SK-N-MC (cell line): ENCODE results near the gene SAMMSON.

Experiments used
- EZH2 ChIP-seq: fragments of 200-600 bp; sonication (generic); IDR thresholded peaks from one replicate; pipeline ENCODE4 v1.6.1; 2017; ENCODE audit warnings: antibody characterized with exemption
- POLR2AphosphoS5 ChIP-seq: IDR thresholded peaks from 2 replicates; pipeline ENCODE4 v1.6.1; 2012; ENCODE audit warnings: mild to moderate bottlenecking, low read depth, low read length, borderline replicate concordance

DNA sequence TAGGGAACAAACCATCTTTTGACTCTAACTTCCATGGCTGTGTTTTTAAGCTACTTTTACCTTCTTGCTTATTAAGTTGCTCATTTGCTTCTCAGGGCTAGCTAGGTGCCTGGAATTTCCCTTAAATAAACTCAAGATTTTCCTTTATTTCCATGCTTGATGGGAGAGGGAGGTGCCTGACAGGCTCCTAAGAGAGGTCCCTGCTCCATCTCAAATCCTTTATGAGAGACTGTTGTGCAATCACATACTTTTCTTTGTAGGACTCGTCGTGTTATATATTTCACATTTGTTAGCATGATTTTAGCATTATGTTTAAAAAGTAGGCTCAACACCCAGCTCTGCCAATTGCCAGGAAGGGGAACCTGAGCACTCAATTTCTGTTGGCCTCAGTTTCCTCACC is 95.7 kb downstream of the SAMMSON start:
- TF ChIP-seq POLR2AphosphoS5 (no peak), EZH2 (no peak)
